ENCODE measurements around the gene TRAM2.

Gene TRAM2

DNA sequence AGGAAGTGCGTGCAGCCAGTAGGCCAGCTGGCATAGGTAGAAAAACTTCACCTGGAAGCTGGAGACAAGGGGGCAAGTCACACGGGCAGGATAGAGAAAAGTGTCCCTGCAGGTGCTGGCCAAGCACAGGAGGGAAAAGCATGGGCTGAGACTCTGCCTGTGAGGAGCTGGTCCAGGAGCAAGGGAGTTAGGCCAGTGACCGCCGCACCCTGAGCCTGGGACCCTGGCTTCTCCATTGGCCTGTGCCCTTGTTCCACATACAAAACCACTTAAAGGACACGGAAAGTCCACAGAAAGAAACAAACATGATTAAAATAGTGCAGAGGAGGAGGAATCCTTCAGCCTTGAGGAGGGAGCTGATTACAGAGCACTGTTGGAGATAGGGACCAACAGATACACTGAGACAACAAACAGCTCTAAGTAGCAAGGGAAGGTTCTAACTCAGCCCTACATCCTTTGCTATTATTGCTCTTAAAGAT, 68.6 kb downstream of the TRAM2 start:
- no peak for DNase-seq (ENCODE audit: low read depth in 2 of 2)

DNA sequence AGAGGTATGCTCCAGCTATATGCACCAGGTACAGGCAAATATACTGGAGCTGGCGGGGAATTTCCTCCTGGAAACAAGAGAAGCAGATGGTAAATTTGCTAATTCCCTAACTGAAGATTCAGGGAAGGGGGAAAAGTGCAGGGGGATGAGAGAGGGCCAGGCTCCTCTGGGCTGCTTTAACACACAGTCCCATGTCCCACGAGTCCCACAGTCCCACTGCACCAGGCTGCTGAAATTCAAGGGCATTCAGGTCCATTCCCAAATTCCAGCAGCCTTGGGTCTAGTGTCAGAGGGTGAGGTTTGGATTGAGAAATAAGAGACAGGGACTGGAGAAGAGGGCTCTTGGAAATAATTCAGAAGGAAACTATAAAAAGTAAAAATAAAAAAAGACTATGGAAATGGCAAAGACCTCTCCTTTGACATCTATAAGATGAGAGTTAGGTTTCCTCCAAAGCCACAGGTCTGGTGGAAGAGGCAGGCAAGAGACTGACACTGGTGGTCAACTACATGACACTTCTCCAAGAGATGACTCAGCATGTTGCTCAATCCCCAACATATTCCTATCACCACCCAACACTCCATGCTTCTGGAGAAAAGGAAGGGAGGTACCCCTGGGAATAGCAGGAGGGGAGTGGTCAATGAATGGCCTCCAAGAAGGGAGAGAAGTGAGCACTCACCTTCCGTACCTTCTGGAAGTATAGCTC, 69.2 kb downstream of the TRAM2 start:
- no peak for DNase-seq (ENCODE audit: low read depth in 2 of 2)

DNA sequence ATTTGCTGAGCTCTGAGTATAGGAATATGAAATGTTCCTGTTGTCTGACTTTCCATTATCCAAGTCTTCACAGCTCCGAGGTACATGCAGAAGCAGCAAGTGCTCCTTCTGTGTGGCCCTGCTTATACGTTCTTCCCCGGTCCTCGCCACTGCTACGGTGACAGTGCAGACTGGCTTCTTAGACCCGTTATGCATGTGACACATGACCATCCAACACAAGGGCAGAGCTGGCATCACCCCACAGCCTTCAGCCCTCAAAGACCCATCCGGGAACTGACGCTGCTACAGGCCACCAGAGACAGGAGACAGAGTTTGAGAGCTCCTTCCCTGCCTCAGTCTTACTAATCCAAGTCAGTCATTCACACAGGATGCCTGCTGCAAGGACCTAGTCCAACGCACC, 70.4 kb downstream of the TRAM2 start:
- no peak for DNase-seq (ENCODE audit: low read depth in 2 of 2)

DNA sequence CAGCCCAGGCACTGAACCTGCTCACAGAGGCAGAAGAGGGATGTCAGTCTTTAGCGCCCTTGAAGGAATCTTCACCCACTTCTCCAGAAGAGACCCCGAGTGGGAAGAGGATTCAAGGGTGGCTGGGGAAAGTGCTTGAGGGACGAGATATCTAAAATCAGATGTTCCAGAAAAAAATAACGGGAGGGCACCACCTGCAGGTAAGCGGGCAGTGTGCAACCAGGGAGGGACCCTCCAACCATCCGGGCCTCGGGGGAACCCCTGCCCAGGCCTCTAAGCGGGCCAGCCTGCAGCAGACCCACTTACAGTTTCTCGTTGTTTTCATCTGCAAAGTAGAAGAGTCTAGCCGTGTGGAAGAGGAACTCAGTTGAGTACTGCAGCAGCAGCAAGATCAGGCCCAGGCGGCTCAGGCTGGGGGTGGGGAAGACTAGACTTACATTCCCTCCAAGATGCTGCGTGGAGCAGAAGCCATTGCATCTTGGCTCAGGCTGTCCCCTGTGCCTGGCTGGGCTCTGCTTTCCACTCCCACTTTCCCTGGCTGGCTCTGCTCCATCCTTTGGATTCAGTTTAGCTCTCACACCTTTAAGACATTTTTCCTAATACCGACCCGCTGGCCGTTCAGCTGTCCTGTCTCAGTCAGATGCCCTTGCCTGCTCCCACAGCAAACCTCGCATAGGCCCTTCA, 71.0 kb downstream of the TRAM2 start:
- no peak for DNase-seq (ENCODE audit: low read depth in 2 of 2)

DNA sequence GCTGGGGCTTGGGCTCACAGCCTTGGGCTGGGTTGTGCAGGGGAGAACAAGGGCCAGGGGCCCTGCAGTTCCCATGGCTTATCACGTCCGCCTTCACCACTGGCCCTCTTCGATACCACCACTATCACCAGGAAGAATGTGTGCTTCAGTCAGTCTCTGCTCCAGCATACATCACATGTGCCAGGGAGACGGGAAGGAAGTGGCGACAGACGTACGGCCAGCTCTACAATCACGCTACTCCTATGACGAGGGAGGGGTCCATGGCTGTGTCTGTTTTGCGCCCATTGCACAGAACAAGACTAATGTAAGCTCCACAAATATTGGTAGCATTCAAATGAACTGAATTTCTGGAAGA, 72.1 kb downstream of the TRAM2 start:
- DNase-seq (ENCODE audit: low read depth in 2 of 2): no peak

DNA sequence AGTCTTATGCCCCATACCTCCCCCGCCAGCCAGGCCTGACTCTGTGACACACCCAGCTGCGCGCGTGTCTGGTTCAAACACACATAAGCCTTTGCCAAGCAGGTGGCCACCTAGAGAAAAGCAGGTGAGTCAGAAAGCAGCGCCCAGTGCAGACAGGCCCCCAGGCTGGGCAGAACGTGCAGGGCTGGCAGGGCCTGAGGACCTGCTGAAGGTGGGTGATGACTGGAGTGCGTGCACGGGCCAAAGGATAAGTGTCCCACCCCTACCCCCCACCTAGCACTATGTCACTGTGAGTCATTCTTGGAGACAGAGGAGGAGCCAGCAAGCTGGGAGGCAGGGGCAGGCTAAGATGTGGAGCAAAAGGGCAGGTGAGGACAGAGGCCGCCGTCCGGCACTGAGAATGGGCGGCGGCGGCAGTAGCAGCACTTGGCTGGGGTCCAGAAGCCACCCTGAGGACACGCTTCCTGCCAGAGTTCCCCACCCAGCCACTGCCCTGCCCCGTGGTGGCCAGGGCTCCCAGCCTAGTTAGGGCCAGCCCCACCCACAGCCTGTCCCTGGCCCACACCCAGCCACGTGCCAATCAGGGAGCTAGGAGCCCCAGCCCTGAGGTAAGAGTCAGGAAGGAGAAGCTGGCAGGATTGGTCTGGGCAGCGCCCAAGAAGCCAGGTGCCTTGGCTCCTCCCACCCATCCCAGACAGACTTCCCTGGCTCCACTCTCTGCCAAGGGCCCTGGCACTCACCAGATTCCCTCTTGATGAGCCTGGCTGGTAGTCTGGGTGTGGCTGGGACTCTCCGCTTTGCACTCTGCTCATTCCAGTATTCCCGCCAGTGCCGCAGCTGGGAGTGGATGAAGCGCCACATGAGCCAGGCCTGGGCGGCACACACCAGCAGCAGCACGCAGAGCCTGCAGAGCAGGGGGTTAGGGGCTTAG, 72.7 kb downstream of the TRAM2 start:
- DNase-seq (ENCODE audit: low read depth in 2 of 2): no peak

DNA sequence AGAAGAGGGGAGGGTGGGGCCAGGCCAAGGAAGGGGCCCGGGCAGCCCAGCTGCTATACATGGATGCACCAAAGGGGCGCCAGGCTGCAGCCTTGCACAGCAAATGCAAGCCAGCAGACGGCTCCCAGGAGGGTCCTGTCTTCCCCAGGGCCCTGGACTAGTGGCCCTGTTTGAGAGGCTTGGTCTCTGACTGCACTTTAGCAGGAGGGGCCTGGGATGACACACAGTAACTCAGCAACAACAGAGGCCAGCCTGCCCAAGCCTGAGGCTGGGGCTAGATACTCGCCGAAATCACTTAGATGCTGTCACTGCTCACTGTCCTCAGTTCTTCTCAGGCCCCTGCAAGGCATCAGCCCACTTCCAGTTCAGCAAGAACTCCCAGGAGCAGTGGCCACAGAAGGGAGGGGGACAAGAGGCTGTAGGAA, 73.5 kb downstream of the TRAM2 start:
- no peak for DNase-seq (ENCODE audit: low read depth in 2 of 2)

DNA sequence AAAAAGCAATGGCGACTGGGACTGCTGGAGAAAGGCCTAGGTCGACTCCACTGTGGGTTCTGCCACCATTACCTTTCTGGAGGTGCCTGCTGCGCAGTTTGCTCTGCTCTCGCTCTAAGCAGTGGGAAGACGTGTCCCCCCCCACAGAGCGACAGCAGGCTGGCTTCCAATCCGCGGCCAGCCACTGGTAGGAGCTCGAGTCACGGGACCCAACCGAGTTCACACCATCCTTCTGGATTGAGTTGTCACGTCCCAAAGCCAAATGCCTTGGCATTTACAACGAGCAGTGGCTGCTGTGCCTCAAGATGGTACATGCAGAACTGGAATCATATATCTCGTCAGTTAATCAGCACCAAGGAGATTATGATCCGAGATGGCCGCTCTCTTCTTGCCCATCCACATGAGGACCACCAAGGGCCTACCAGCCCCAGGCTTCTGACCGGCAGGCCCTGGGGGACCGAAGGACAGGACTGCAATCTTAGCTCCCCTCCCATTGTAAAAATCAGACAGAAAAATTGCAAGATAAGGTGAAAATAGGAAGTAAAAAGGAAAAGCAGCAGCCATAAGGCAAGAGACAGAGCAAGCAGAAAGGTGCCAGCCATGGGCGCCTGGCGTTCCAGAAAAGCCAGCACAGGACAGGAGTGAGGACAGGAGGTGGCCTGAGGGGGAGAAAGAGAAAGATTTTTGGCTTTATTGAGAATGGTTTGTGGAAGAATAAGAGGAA, 74.4 kb downstream of the TRAM2 start:
- no peak for DNase-seq (ENCODE audit: low read depth in 2 of 2)

DNA sequence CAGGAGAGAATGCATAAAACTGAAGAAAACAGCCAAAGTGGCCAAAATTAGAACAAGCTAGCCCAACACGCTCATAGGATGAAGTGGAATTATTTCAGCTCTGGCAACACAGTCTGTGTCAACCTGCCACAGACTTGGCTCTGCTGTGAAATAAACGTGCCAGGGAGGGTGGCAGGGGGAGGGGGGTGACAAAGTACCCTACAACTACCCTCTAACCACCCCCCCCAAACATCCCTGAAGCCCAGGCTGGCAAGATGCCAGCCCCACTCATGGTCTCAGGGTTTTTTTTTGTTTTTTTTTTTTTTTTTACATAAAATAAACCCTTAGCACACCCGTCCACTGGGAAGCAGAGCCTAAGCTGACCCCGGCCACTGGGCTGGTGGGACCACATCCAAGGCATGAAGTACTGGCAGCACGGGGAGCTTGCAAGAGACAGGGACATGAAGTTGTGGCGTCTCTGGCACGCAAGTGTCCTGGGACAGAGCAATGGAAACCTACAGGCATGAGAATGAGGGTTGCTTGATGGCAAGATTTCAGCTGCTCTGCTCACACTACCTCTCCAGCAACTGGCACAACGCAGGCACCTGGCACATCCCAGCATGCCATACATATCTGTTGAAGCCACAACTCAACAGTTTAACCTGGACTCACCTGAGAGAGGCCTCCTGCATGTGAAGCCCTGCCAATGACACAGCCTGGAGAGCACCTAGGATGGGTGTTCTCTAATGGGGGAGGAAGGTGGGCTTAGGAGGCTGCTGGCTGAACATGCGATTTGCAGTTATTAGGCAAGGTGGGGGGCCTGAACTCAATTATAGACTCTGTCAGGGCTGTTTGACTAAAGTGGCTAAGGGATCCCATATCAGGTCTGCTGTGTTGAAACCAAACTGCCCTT, 76.4 kb downstream of the TRAM2 start:
- DNase-seq (ENCODE audit: low read depth in 2 of 2): no peak

DNA sequence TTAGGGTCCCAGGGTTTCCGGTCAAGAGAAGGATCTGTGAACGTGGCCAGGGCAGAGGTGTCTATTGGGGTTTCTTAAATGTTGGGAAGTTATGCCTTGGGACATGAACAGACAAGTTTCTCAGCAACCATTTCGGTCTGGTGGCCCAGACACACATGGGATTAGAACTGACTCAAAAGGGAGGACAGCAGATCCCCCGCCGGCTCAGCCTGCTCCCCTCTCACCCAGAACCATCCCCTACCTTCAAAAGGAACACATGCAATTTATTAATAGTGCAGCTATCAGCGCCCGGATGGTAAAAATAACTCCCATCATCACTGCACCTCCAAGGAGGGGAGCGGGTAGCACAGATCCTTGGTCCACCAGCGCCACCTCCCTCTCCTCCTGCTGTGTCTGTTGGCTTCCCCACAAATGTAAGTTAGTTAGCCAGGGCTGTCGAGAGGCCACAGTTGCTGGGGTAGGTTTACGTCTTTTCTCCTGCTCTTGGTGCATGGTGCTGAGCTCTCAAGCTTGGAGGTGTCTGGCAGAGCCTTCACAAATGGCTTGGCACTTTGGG, 77.1 kb downstream of the TRAM2 start:
- no peak for DNase-seq (ENCODE audit: low read depth in 2 of 2)

DNA sequence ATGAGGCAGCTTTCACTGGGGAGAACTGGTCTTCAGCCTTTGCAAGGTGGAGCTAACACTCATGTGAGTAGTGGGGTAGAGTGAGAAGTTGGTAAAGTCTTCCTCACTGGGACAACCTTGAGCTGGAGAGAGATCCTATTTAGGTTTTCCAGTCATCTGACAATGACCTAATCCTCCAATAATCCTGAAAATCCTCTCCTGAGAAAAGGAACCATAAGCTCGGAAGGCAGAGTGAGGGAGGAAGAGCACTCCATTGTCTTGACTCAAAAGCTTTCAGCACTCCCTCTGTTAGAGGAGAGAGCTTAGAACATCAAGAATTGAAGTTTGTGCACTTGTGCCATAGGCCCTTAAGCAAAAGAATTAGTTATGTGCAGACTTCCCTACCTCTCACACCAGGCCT, 77.8 kb downstream of the TRAM2 start:
- DNase-seq (ENCODE audit: low read depth in 2 of 2): no peak

DNA sequence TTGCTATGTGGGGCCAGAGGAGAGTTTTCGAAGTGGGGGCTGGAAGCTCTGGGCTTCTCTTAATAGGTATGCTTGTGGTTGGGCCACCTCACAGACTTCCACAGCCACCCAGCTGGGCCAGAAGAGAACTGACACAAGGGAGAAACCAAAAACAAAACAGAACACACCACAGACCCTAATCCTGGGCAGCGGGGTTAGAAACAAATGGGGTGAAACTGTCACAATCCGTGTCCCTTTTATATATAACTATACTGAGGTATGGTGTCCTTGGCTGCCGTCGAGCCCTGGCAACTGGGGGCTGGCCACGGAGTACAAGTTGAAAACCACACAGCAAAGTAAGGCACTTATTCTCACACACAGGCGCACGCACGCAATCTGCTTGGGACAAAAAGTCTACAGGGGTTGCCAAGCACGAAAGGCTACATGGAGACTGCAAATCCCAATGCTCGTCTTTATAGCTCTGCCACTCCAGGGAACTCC, 78.3 kb downstream of the TRAM2 start:
- no peak for DNase-seq (ENCODE audit: low read depth in 2 of 2)

DNA sequence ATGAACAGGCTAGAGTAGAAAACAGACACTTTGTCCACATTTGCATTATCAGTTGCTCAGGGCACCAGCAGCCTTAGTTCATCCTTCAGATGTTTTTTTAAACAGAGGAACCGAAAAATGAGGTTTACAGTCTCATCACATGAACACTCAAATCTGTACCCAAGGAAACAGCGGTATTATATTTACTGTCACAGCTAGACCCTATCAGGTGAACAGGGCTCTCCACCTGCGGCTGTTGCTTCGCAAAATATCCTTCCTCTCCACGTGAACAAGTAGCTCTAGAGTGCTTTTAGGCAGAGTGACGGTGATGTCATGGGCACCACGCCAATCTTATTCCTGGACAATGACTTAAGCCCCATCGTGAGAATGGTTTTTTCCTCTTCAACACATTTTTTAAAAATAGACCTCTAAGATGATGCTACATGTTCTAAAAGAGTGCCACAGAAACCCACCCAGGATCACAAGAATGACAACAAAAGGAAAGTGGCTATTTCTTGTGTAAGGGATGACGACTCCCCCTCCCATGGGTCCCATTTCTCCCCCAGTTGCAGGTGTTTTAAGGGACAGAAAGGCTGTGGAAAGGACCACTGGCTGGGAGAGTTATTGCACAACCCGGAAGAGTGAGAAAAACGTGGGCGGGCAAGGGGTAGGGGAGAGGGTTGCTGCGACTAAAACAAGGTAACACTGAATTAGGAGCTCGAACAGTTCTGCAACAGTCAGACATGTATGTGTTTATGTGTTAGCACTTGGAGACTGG, 79.0 kb downstream of the TRAM2 start:
- no peak for DNase-seq (ENCODE audit: low read depth in 2 of 2)

DNA sequence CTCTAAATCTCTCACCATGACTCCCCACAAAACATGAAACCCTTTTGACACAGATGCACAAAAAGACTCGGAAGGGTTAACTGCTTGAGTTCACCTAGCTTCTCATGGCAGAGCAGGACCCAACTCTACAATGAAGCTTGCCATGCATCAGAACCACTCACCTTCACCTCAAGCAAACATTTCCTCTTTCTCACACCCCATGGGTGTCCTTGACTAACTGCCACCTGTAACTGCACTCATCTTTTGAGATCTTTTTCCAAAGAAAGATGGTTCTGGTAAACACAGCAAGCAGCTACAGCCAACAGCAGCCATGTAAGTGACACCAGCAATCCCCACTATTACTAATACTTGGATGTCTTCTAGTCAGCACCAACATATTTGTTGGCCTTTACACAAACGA, 80.2 kb downstream of the TRAM2 start:
- no peak for DNase-seq (ENCODE audit: low read depth in 2 of 2)

DNA sequence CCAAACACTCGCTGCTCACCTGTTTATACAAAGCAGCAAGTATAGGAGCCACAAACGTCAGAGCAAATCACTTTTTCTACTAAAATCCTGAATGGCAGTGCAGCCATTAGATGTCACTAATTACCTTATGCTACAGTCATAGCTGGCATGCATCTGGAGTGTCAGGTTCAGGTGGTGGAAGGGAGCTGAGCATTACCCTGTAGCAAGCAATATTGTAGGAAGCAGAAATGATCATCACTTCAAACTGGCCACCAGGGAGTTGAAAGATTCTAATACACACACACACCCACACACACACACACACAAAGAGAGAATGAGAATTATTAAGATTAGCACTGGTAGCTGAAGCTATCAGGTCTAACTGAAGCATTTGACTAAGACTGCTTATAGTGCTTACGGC, 80.9 kb downstream of the TRAM2 start:
- DNase-seq (ENCODE audit: low read depth in 2 of 2): no peak

DNA sequence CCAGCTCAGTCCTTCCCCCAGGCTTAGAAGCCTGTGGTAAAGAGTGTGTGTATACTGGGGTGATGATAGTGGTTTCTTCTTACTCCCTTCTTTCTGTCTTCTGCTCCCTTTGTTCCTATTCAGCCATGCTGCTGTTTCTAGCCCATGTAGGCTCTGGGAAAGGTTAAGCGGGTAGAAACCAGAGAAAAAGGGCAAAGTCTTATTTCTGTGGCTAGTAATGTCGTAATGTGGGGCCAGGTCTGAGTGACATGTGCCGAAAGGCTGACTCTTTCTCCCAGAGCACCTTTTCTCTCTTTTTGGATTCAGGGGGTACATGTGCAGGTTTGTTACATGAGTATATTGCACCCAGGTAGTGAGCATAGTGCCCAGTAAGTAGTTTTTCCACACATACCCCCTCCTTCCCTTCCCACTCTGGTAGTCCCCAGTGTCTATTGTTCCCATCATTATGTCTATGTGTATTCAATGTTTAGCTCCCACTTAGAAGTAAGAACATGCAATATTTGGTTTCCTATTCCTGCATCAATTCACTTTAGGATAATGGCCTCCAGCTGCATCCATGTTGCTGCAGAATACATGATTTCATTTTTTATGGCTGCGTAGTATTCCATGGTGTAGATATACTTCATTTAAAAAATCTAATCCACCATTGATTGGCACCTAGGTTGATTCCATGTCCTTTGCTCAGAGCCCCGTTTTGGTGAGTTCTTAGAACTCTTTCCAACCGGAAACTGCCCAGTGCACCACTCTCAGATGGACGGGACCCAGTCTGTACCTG, 82.4 kb downstream of the TRAM2 start:
- no peak for DNase-seq (ENCODE audit: low read depth in 2 of 2)

DNA sequence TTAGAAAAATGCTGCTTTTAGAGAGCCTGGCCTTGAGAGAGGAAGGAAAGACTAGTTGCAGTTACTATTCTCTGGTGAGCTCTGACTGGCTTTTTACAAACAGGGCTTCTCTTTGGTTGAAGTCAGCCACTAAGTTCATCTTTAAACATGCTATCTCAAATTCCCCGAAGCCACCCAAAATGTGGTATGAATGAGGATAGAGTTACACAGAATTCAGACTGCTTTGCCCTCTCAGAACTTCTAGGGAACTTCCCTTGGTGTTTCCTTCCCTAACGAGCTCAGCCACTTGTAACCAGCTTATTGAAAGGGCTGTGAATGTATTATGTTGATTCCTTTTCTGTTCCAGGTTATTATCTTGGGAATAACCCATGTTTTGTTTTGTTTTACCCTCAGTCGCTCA, 83.2 kb downstream of the TRAM2 start:
- DNase-seq (ENCODE audit: low read depth in 2 of 2): no peak

DNA sequence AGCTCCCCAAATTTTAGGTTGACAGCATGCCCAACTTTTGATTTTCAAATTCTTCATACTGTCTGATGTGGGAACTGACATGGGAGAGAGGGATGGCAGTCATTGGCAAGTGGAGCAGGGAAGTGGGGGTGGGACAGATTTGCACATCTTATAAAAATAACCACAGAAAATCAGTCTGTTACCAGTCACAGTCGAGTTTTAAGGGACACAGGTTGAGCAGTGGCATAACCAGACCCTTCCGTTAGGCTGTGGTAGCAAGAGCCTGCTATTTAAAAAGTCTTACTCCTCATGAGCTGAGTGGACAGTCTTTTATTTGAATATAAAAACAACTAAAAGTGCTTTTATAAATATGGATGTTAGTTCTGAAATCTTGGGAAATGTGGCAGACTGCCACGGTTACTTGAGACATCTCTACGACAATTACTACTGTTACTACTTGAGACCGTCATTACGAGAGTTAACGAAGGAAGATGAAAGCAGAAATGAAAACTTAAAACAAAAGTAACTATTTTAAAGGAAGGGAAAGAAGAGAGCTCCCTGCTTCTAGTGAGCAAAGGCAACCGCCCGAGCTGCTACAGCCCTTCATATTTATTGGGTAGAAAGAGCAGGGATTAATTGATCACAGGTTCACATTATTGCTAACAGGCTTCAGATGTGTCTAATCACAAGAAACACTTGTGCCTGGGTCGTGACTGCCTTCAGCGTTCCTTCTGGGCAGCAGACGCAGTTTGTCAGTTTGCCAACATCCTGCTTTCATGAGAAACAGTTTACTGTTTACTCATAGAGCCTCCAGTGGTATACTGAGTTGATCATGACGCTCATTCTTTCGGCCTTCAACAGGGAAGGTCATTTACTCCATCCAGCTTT, 85.4 kb downstream of the TRAM2 start:
- DNase-seq (ENCODE audit: low read depth in 2 of 2): no peak
